Measurements from ENCODE around the gene CPNE6. TPM values are rescaled to one million over a fixed set of nuclear protein-coding genes. Genes with fewer than 3 reads are reported as not detected.
"Not testable (repeated sequence)": the region's sequence is repeated elsewhere in the genome, so short reads cannot be mapped to it uniquely, and the experiment has no call there.

The CPNE6 gene
- total and polyA plus RNA-seq, 12 donors: 0.12 to 0.64 (median 0.41) TPM; not detected in 8

DNA sequence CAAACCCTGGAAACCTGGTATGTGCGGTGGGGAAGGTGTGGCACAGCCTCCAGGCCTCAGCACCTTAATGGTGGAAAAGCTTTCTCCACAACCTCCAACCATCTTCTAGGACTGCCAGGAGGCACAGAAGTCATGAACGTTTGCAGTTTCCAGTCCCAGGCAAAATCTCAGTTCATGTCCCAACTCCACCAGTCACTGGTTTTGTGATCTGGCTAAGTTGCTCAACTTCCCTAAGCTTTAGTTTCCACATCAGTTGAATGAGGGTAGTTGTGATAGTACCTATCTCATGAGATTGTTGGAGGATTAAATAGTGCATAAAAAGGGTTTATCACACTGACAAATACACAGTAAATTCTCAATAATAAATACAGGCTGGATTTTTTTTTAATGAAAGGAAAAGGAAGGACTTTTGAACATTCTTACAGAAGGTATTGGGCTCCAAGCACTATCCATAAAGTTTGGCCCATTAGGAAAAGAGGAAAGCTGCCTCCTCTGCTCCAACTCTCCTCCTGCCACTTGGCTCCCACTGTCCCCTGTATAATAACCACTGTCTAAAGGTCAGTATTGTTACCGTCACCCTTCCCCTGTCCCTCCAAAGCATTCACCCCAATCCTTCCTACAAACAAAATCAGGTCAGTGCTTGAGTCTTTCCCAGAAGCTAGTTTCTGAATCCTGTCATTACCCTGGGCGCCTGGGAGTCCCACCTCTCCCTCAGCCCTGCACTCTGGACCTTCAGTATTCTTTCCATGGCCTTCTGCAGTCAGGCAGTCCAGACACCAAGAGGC is 29.0 kb downstream of the CPNE6 start:
- H3K27me3 ChIP-seq: no peaks in the 10 kb centered on the region
- H3K4me3 ChIP-seq: no peak overlapping the region
- intact Hi-C loops (cut with DNase I): loop anchor here in 2 of 10 donors (5.0 to 10.0 kb wide), 2 partner anchors 38 to 116 kb away; partner anchors contain the start of gene DHRS4L2 (in 1 of the 2)
- peaks cover 0 to 67% (median 0%) of the 10 kb centered on the region in 9 donors for H3K36me3 ChIP-seq
- H3K4me1 ChIP-seq: peaks cover 0 to 5% (median 1%) of the 10 kb centered on the region in 9 donors
- TF ChIP-seq, protein P1, sequence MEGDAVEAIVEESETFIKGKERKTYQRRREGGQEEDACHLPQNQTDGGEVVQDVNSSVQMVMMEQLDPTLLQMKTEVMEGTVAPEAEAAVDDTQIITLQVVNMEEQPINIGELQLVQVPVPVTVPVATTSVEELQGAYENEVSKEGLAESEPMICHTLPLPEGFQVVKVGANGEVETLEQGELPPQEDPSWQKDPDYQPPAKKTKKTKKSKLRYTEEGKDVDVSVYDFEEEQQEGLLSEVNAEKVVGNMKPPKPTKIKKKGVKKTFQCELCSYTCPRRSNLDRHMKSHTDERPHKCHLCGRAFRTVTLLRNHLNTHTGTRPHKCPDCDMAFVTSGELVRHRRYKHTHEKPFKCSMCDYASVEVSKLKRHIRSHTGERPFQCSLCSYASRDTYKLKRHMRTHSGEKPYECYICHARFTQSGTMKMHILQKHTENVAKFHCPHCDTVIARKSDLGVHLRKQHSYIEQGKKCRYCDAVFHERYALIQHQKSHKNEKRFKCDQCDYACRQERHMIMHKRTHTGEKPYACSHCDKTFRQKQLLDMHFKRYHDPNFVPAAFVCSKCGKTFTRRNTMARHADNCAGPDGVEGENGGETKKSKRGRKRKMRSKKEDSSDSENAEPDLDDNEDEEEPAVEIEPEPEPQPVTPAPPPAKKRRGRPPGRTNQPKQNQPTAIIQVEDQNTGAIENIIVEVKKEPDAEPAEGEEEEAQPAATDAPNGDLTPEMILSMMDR (IDR thresholded peaks at IDR 0.05): no peak
- H3K9me3 ChIP-seq: no peaks in the 10 kb centered on the region
- ATAC-seq (no peak), DNase-seq (no peak)
- no peak overlapping the region for H3K27ac ChIP-seq
- 85 to 86% methylated on average over 4 of the region's 4 CpGs for WGBS, 2 donors

DNA sequence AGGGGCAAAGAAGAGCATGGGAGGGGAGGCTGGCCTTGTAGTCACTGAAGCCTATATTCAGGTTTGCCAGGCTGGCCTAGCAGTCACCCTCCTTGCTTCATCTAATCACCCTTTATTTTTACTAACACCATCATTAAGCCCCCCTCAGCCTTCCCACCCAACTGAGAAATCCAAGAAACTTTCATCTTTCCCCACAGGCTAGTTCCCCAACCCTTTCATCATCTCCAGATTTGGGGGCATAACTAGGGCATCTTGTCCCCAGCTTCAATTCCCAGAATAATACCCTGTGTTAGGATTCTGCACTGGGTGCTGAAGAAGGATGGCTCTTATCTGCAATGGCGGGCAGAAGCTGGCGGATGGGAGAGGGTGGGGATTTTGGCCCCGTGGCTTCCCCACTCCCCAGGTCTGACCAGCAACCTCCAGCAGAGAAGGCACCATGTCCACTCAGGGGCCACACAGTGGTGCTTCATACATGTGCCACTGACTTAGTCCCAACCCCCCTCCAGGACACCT is 29.7 kb downstream of the CPNE6 start:
- TF ChIP-seq, protein P1 (IDR thresholded peaks at IDR 0.05): no peak
- H3K9me3 ChIP-seq: no peaks in the 10 kb centered on the region
- WGBS, 2 donors: 92 to 97% methylated on average over 3 of the region's 3 CpGs
- intact Hi-C loops (cut with DNase I): loop anchor here in 2 of 10 donors (5.0 to 10.0 kb wide), 2 partner anchors 39 to 116 kb away; partner anchors contain the start of gene DHRS4L2 (in 1 of the 2)
- no peak overlapping the region for H3K4me3 ChIP-seq
- H3K27ac ChIP-seq: no peak overlapping the region
- ATAC-seq: no peak
- no peaks in the 10 kb centered on the region for H3K27me3 ChIP-seq
- H3K4me1 ChIP-seq: peaks cover 0 to under 1% (median 0%) of the 10 kb centered on the region in 9 donors
- DNase-seq: no peak
- peaks cover 0 to 67% (median 0%) of the 10 kb centered on the region in 9 donors for H3K36me3 ChIP-seq

DNA sequence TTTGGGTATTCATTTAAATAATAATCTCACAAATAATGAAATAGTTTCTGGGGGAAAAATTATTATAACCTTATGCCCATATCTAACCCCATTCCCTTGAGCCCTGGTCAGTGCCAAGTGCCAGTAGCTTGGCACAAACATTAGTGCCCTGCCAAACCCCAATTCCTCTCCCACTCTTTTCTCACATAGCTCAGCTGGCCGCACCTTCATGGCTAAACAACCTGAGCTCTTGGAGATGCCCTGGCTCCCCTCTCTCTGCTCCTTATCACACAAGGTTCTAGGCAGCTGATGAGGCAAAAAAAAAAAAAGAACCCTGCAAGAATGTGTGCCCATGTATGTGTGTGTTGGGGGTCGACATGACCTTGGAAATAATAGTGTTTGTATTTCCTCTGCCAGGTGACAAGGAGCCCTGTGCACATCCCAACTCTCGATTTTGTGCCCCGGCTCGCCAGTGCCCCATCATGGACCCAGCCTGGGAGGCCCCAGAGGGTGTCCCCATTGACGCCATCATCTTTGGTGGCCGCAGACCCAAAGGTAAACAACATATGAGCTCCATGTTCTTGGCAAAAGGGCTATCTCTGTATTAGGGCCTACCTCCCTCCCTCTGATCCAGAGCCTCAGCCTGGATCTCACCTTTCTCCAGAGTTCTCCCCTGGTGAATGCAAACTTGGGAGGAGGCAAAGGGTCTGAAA is 31.1 kb downstream of the CPNE6 start:
- intact Hi-C loops (cut with DNase I): loop anchor here in 2 of 10 donors (5.0 to 10.0 kb wide), 2 partner anchors 40 to 118 kb away; partner anchors contain the start of gene DHRS4L2 (in 1 of the 2)
- TF ChIP-seq, protein P1 (IDR thresholded peaks at IDR 0.05): no peak
- H3K36me3 ChIP-seq: peaks cover 0 to 67% (median 0%) of the 10 kb centered on the region in 9 donors
- peaks cover 0 to 8% (median 0%) of the 10 kb centered on the region in 9 donors for H3K4me1 ChIP-seq
- no peak for ATAC-seq
- H3K27ac ChIP-seq: no peak overlapping the region
- no peaks in the 10 kb centered on the region for H3K27me3 ChIP-seq
- no peak for DNase-seq
- WGBS, 2 donors: 92% methylated on average over 7 of the region's 7 CpGs
- no peak overlapping the region for H3K4me3 ChIP-seq
- H3K9me3 ChIP-seq: no peaks in the 10 kb centered on the region

DNA sequence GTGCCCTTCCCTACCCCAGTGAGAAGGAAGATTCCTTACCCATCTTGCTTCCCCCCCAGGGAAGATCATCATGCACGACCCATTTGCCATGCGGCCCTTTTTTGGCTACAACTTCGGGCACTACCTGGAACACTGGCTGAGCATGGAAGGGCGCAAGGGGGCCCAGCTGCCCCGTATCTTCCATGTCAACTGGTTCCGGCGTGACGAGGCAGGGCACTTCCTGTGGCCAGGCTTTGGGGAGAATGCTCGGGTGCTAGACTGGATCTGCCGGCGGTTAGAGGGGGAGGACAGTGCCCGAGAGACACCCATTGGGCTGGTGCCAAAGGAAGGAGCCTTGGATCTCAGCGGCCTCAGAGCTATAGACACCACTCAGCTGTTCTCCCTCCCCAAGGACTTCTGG is 32.1 kb downstream of the CPNE6 start:
- 89% methylated on average over 13 of the region's 13 CpGs for WGBS, 2 donors
- TF ChIP-seq, protein P1 (IDR thresholded peaks at IDR 0.05): no peak
- Histone ChIP-seq H3K9me3 (no peaks in the 10 kb centered on the region), H3K36me3 (peaks cover 0 to 57% (median 0%) of the 10 kb centered on the region in 9 donors), H3K4me1 (peaks cover 0 to 12% (median 0%) of the 10 kb centered on the region in 9 donors), H3K4me3 (no peak overlapping the region), H3K27ac (no peak overlapping the region), H3K27me3 (no peaks in the 10 kb centered on the region)
- intact Hi-C loops (cut with DNase I): loop anchor here in 2 of 10 donors (5.0 to 10.0 kb wide), 2 partner anchors 41 to 119 kb away; partner anchors contain the start of gene DHRS4L2 (in 1 of the 2)
- no peak for DNase-seq
- peak in 1 of 8 donors; percentile 9 for ATAC-seq

DNA sequence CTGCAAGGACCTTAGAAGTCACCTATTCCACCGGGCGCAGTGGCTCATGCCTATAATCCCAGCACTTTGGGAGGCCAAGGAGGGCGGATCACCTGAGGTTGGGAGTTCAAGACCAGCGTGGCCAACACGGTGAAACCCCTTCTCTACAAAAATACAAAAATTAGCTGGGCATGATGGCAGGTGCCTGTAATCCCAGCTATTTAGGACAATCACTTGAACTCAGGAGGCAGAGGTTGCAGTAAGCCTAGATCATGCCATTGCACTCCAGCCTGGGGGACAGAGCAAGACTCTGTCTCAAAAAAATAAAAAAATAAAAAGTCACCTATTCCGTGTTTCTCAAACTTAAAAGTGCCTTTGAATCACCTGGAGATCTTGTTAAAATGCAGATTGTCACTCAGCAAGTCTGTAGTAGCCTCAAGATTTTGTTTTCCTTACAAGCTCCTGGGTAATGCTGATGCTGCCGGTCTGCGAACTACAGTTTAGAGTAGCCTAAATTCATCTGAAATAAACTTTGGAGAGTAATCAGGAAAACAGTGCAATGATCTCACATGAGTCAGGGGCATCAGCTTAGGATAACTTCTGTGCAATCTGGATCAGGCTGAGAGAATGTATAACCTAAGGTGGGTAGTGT is 34.4 kb downstream of the CPNE6 start:
- H3K27ac ChIP-seq: peak overlapping the region in 1 of 10 donors; percentile 10
- WGBS, 2 donors: 92 to 96% methylated on average over 8 of the region's 8 CpGs

More for the DNA sequence above, 34.4 kb downstream of the CPNE6 start:
- DNase-seq, ATAC-seq, H3K4me3 ChIP-seq, H3K27me3 ChIP-seq, H3K9me3 ChIP-seq: not testable (repeated sequence)
- intact Hi-C loops (cut with DNase I): loop anchor here in 4 of 10 donors (5.0 to 10.0 kb wide), 3 partner anchors 48 to 121 kb away; partner anchors contain the start of gene DHRS4L2 (in 1 of the 4)
- H3K36me3 ChIP-seq: peaks cover 0 to 34% (median 0%) of the 10 kb centered on the region in 9 donors
- peaks cover 0 to 21% (median 7%) of the 10 kb centered on the region in 9 donors for H3K4me1 ChIP-seq

All from heart right ventricle (tissue), 16 donors.